HG03045 (cell line): ENCODE measurements around the gene OXSR1.

ENCODE experiments used
- ATAC-seq: cut with Tn5 transposase; IDR thresholded peaks from one replicate; pipeline ENCODE4 v1.9.1; 2021; ENCODE audit warnings: mild to moderate bottlenecking, moderate library complexity; ENCODE audit not compliant: unreplicated experiment

OXSR1 gene

DNA sequence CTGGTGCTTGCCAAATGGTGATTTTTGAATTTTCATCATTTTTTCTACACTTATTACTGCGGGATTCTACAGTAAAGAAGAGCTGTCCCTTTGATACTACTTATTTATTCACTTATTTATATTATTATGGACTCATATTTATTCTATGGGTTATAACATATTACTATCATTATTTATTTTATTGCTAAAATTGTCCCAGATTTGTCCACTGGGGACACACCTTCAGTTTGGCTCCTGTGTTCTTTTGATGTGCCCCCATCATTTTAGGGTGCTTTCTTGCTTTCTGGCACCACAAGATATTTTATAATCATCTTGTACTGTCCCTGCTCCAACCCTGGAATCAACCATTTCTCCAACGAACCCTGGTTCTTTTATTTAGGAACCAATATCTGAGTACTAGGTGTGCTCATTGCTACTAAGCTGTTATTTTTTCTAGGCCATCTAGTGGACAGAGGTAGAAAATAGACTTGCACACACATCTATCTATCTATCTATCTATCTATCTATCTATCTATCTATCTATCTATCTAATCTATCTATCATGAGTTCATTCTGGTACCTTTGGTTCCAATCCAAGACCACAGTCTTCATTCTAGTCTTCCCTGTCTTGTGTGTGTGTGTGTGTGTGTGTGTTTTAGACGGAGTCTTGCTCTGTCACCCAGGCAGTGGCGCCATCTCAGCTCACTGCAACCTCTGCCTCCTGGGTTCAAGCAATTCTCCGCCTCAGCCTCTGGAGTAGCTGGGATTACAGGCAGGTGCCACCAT is 132.8 kb downstream of the OXSR1 start:
- no peak for ATAC-seq
